Endothelial cell of umbilical vein (primary cell): ENCODE measurements around the gene PRKAG1. TPM values are rescaled to one million over a fixed set of nuclear protein-coding genes. Genes with fewer than 3 reads are reported as not detected.

ENCODE experiments used
- BruUV-seq: library from RNA; stranded (reverse); fragments of 400-500 nt; replicated peaks from 2 replicates; lab custom pipeline; 2021; lab: Mats Ljungman, UMichigan
- CTCF ChIA-PET: fragments of 300-600, 350-600 bp; sonication (Branson Sonifier 250); formaldehyde crosslinking; loops from one replicate; lab custom pipeline; 2021; ENCODE audit warnings: antibody characterized with exemption, inconsistent platforms; lab: Charles Lee
- POLR2A ChIA-PET: fragments of 300-600, 350-600 bp; sonication (Branson Sonifier 250); formaldehyde crosslinking; loops from one replicate; lab custom pipeline; 2021; ENCODE audit warnings: antibody characterized with exemption, inconsistent platforms; lab: Charles Lee
- DNase-seq: peaks from one replicate; pipeline ENCODE4 v3.0.0-alpha.2; 2011; ENCODE audit warnings: low read depth, low spot score
- FAIRE-seq: peaks from 2 replicates; lab custom pipeline; 2011; peaks lifted over from hg19 to GRCh38; lab: Jason Lieb, UNC
- H2AFZ ChIP-seq: 2 replicates; pipeline ENCODE4 v1.6.0; 2012; ENCODE audit warnings: low read depth, low read length, control low read depth, inconsistent platforms
- H3K27ac ChIP-seq: 2 replicates; pipeline ENCODE4 v1.5.1; 2011; ENCODE audit warnings: low read depth, mild to moderate bottlenecking, control low read depth, low read length, moderate library complexity; ENCODE audit not compliant: insufficient read depth
- H3K27me3 ChIP-seq, 2 experiments: 2 replicates each; pipeline versions ENCODE4 v1.6.0 to v1.6.1; 2011; ENCODE audit warnings: low read length in 2 of 2, mixed read lengths in 1 of 2; ENCODE audit not compliant: control insufficient read depth in 2 of 2, insufficient read depth in 2 of 2
- H3K36me3 ChIP-seq, 2 experiments: 2 replicates in 1 of 2; 3 replicates in 1 of 2; pipeline ENCODE4 v1.5.1; 2011; ENCODE audit warnings: low read length in 2 of 2, mild to moderate bottlenecking in 1 of 2, moderate library complexity in 1 of 2; ENCODE audit not compliant: control insufficient read depth in 2 of 2, insufficient read depth in 2 of 2; ENCODE audit errors: extremely low read depth in 1 of 2
- H3K4me1 ChIP-seq: 3 replicates; pipeline ENCODE4 v1.5.1; 2011; ENCODE audit warnings: mild to moderate bottlenecking, low read length; ENCODE audit not compliant: control insufficient read depth, insufficient read depth; ENCODE audit errors: extremely low read depth
- H3K4me2 ChIP-seq: 2 replicates; pipeline ENCODE4 v1.6.1; 2011; ENCODE audit warnings: low read length, control low read depth, mixed read lengths; ENCODE audit not compliant: insufficient read depth
- H3K4me3 ChIP-seq, 3 experiments: fragments of 200-600 bp in 1 of 3; sonication (generic), shearing (Covaris generic) in 1 of 3; replicated peaks in 1 of 3; 2 replicates each; pipeline ENCODE4 v1.5.1; 2011 to 2016; ENCODE audit warnings: control low read depth in 3 of 3, low read length in 3 of 3, mild to moderate bottlenecking in 2 of 3, inconsistent platforms in 1 of 3, low read depth in 1 of 3, moderate library complexity in 1 of 3; ENCODE audit not compliant: insufficient read depth in 1 of 3
- H3K79me2 ChIP-seq: 2 replicates; pipeline ENCODE4 v1.6.0; 2012; ENCODE audit warnings: low read length, inconsistent platforms; ENCODE audit not compliant: control insufficient read depth, insufficient read depth
- H3K9ac ChIP-seq: replicated peaks from 2 replicates; pipeline ENCODE3; 2011; ENCODE audit warnings: low read length, control low read depth; ENCODE audit not compliant: insufficient read depth; ENCODE audit errors: extremely low read depth
- H3K9me1 ChIP-seq: replicated peaks from 3 replicates; pipeline ENCODE4 v1.6.0; 2011; ENCODE audit warnings: mild to moderate bottlenecking, low read length; ENCODE audit not compliant: control insufficient read depth, insufficient read depth; ENCODE audit errors: extremely low read depth
- H3K9me3 ChIP-seq: replicated peaks from 2 replicates; pipeline ENCODE4 v1.5.1; 2012; ENCODE audit warnings: low read length, inconsistent platforms; ENCODE audit not compliant: control insufficient read depth, insufficient read depth
- H4K20me1 ChIP-seq: replicated peaks from 2 replicates; pipeline ENCODE3; 2011; ENCODE audit warnings: mild to moderate bottlenecking, low read length; ENCODE audit not compliant: control insufficient read depth, insufficient read depth; ENCODE audit errors: extremely low read depth
- CTCF ChIP-seq, 2 donors: IDR thresholded peaks; 1 replicate in 1 of 2; 2 replicates in 1 of 2; pipeline ENCODE4 v1.5.1; 2011; ENCODE audit warnings: low read length in 2 of 2, mild to moderate bottlenecking in 2 of 2, moderate library complexity in 2 of 2, control low read depth in 1 of 2, inconsistent platforms in 1 of 2, low read depth in 1 of 2; ENCODE audit not compliant: insufficient read depth in 1 of 2; ENCODE audit errors: extremely low read depth in 1 of 2
- FOS ChIP-seq: IDR thresholded peaks from 2 replicates; pipeline ENCODE4 v1.6.1; 2011; ENCODE audit warnings: mild to moderate bottlenecking, low read length, moderate library complexity, borderline replicate concordance; ENCODE audit not compliant: insufficient read depth
- GATA2 ChIP-seq: IDR thresholded peaks from 2 replicates; pipeline ENCODE4 v1.7.0; 2011; ENCODE audit warnings: low read depth, mild to moderate bottlenecking, moderate library complexity, mixed read lengths, low read length; ENCODE audit not compliant: insufficient read length, insufficient read depth
- POLR2A ChIP-seq: IDR thresholded peaks from 2 replicates; pipeline ENCODE4 v1.6.1; 2012; ENCODE audit warnings: low read depth, mild to moderate bottlenecking, control low read depth, low read length
- dilution Hi-C: fragments of 300-500 bp; cut with MboI; formaldehyde crosslinking; loops from one replicate; pipeline ENCODE4 v1.15.0; 2019; ENCODE audit warnings: low sequenced_read_pairs; ENCODE audit not compliant: extremely low pct_ligation_motif_present
- intact Hi-C: fragments of 100-400 bp; cut with micrococcal nuclease; formaldehyde crosslinking; loops from one replicate; pipeline ENCODE4 v1.10.0; 2022
- polyA plus RNA-seq, 4 experiments: library from polyadenylated mRNA; depleted of rRNA in 3 of 4; stranded (reverse) in 3 of 4; unstranded in 1 of 4; fragments of >200 nt; gene quantifications; 2 replicates each; pipeline versions ENCODE4 v1.2.1 to v1.2.3, GENCODE V29; 2011 to 2012; ENCODE audit warnings: missing spikeins in 1 of 4
- total RNA-seq: library from RNA; stranded (reverse); gene quantifications from 2 replicates; pipeline ENCODE4 v1.2.3, GENCODE V29; 2021

PRKAG1 gene
- total and polyA plus RNA-seq, 2 donors (not counting 3 experiments of a cell fraction or from before 2014, with no cell fraction given), result 52.1 to 54.9 TPM

- BruUV-seq, result no TSS peak
- Histone ChIP-seq H3K9me1 (no peaks in the 10 kb centered on the region), H3K9ac (no peak overlapping the region), H3K9me3 (no peaks in the 10 kb centered on the region), H3K4me1 (peaks cover 7% of the 10 kb centered on the region), H3K36me3 (peaks cover 47 to 88% of the 10 kb centered on the region in 2 experiments), H3K4me3 (no peak overlapping the region), H4K20me1 (no peaks in the 10 kb centered on the region), H3K4me2 (no peak overlapping the region), H2AFZ (no peak overlapping the region), H3K79me2 (peaks cover 10% of the 10 kb centered on the region), H3K27ac (no peak overlapping the region), H3K27me3 (no peaks in the 10 kb centered on the region)
- dilution Hi-C loops, result no loop called here
- intact Hi-C loops, result no loop called here
- CTCF ChIA-PET, result interaction anchor here (1.0 kb wide), 1 partner anchor 17 kb away, joined by 4 read pairs; no protein-coding TSS in a partner anchor
- no peak for TF ChIP-seq FOS
- FAIRE-seq (no peak), DNase-seq (no peak)
- POLR2A ChIA-PET, result interaction anchor here (1.0 kb wide), 1 partner anchor 12 kb away, joined by 3 read pairs; no protein-coding TSS in a partner anchor
Measured at GRCh38 chr12:49046129-49046895, 27.7 kb upstream of the PRKAG1 start.

GRCh38 chr12:49044660-49045059 lies 26.1 kb upstream of the PRKAG1 start:
- H2AFZ ChIP-seq, result no peak overlapping the region
- H3K4me2 ChIP-seq, result no peak overlapping the region
- no peaks in the 10 kb centered on the region for H3K27me3 ChIP-seq
- POLR2A ChIA-PET, result no interaction called here
- TF ChIP-seq FOS, result no peak
- no peak for TF ChIP-seq POLR2A
- no peak for TF ChIP-seq GATA2
- no peak for TF ChIP-seq CTCF (IDR thresholded peaks at IDR 0.05; ENCODE audit: extremely low read depth in 1 of 2, insufficient read depth in 1 of 2, low read depth in 1 of 2, low read length in 2 of 2)
- no peaks in the 10 kb centered on the region for H3K9me3 ChIP-seq
- intact Hi-C loops (no loop called here), dilution Hi-C loops (no loop called here)
- FAIRE-seq (no peak), DNase-seq (no peak)
- CTCF ChIA-PET, result interaction anchor here (1.5 to 2.0 kb wide), 5 partner anchors 10 to 48 kb away, joined by 7 to 12 read pairs (median 8); no protein-coding TSS in a partner anchor
- peaks cover 4% of the 10 kb centered on the region for H3K79me2 ChIP-seq
- no peaks in the 10 kb centered on the region for H3K9me1 ChIP-seq
- H3K27ac ChIP-seq, result no peak overlapping the region
- no TSS peak for BruUV-seq
- H3K4me3 ChIP-seq, result no peak overlapping the region
- H3K9ac ChIP-seq, result no peak overlapping the region
- H3K36me3 ChIP-seq, result peaks cover 47 to 84% of the 10 kb centered on the region in 2 experiments
- H3K4me1 ChIP-seq, result peaks cover under 1% of the 10 kb centered on the region
- no peaks in the 10 kb centered on the region for H4K20me1 ChIP-seq
